Fibroblast of pulmonary artery (primary cell): ENCODE results near the gene RBM47.

Source experiments
- DNase-seq: peaks from one replicate; pipeline ENCODE4 v3.0.0-alpha.2; 2010; ENCODE audit warnings: low read depth
- H3K4me3 ChIP-seq: replicated peaks from 2 replicates; pipeline ENCODE4 v1.5.1; 2011; ENCODE audit warnings: low read depth, mild to moderate bottlenecking, control low read depth, low read length, moderate library complexity
- CTCF ChIP-seq: IDR thresholded peaks from 2 replicates; pipeline ENCODE4 v1.5.1; 2011; ENCODE audit warnings: mild to moderate bottlenecking, control low read depth, low read length, inconsistent platforms; ENCODE audit errors: missing control alignments

The RBM47 gene

GRCh38 chr4:40403081-40403480 is 226.6 kb downstream of the RBM47 start:
- no peak for DNase-seq
- no peak overlapping the region for H3K4me3 ChIP-seq
- no peak for TF ChIP-seq CTCF

- TF ChIP-seq CTCF = no peak
- H3K4me3 ChIP-seq = no peak overlapping the region
- no peak for DNase-seq
These were observed 227.1 kb downstream of the RBM47 start for GRCh38 chr4:40402556-40402955.

- TF ChIP-seq CTCF = no peak
- no peak overlapping the region for H3K4me3 ChIP-seq
- DNase-seq = peak; percentile 20
These were observed 228.0 kb downstream of the RBM47 start for GRCh38 chr4:40401631-40402030.

- no peak overlapping the region for H3K4me3 ChIP-seq
- no peak for TF ChIP-seq CTCF
- DNase-seq = no peak
These were observed 228.6 kb downstream of the RBM47 start for GRCh38 chr4:40401096-40401495.

- TF ChIP-seq CTCF = no peak
- DNase-seq = no peak
- no peak overlapping the region for H3K4me3 ChIP-seq
These were observed 230.1 kb downstream of the RBM47 start for GRCh38 chr4:40399578-40399977.

- TF ChIP-seq CTCF = no peak
- no peak overlapping the region for H3K4me3 ChIP-seq
- DNase-seq = peak; percentile 61
These were observed 233.5 kb downstream of the RBM47 start for GRCh38 chr4:40395908-40396793.
